ENCODE measurements around the gene LSAMP. TPM values are rescaled to one million over a fixed set of nuclear protein-coding genes. Genes with fewer than 3 reads are reported as not detected.

LSAMP gene
- total RNA-seq, 1 donor from 2014 or later: 64.9 TPM

DNA sequence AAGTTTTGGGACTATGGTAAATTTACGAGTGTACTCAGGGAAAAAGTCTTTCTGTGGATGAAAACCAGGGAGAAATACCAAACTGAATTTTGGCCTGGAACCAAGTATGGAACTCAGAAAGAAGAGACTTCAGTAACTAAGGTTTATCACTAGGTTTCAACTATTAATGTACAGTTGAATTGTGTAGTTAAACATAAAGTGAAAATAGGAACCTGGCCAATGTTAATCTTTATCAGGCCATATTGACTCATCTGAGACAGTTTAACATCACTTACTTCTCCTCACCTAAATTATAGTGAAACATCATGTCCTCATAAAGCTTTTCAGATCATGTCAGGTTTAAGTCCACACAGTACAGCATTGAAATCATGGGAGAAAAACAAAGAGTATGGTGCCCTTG, 197.7 kb downstream of the LSAMP start:
- Mint-ChIP-seq H3K4me3 (no peak overlapping the region), H3K4me1 (ENCODE audit: unreplicated experiment) (peaks cover 8% of the 10 kb centered on the region), H3K36me3 (no peaks in the 10 kb centered on the region), H3K9me3 (peaks cover 5% of the 10 kb centered on the region), H3K27me3 (peaks cover 8% of the 10 kb centered on the region), H3K27ac (no peak overlapping the region)
- TF ChIP-seq, protein P1, sequence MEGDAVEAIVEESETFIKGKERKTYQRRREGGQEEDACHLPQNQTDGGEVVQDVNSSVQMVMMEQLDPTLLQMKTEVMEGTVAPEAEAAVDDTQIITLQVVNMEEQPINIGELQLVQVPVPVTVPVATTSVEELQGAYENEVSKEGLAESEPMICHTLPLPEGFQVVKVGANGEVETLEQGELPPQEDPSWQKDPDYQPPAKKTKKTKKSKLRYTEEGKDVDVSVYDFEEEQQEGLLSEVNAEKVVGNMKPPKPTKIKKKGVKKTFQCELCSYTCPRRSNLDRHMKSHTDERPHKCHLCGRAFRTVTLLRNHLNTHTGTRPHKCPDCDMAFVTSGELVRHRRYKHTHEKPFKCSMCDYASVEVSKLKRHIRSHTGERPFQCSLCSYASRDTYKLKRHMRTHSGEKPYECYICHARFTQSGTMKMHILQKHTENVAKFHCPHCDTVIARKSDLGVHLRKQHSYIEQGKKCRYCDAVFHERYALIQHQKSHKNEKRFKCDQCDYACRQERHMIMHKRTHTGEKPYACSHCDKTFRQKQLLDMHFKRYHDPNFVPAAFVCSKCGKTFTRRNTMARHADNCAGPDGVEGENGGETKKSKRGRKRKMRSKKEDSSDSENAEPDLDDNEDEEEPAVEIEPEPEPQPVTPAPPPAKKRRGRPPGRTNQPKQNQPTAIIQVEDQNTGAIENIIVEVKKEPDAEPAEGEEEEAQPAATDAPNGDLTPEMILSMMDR (conservative IDR thresholded peaks at IDR 0.05): no peak
- no peak for DNase-seq (ENCODE audit: extremely low spot score, unreplicated experiment)

DNA sequence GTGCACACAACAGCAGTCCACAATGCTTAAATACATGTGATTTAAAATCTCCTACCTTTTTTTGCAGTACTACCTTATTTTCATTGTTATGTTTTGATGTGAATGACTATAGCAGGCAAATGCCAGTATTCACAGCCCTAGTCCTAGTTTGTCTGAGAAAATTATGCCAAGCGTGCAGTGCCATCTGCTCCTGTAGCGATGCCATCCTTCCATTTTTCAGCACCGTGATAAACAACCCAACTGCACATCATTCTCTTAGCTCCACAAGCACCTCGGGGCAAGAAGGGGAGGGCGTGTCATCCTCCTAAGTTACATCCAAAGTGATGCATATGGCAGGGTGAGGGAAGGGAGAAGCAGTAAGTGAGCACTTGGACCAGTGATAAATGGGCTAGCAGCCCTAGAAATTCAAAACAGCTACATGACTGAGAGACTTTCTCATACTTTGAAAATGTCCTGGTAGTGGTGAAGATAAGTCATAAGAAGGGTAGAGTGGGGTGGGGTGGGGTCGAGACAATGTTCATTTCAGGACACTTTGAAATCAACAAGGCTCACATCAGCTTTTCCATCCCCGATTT, 198.8 kb downstream of the LSAMP start:
- Mint-ChIP-seq H3K27ac (no peak overlapping the region), H3K27me3 (peaks cover 8% of the 10 kb centered on the region), H3K36me3 (no peaks in the 10 kb centered on the region), H3K4me1 (ENCODE audit: unreplicated experiment) (peaks cover 4% of the 10 kb centered on the region), H3K9me3 (peaks cover 5% of the 10 kb centered on the region), H3K4me3 (no peak overlapping the region)
- TF ChIP-seq, protein P1 (conservative IDR thresholded peaks at IDR 0.05): no peak
- no peak for DNase-seq (ENCODE audit: extremely low spot score, unreplicated experiment)

- peaks cover 8% of the 10 kb centered on the region for H3K27me3 Mint-ChIP-seq
- H3K36me3 Mint-ChIP-seq: no peaks in the 10 kb centered on the region
- TF ChIP-seq, protein P1 (conservative IDR thresholded peaks at IDR 0.05): no peak
- no peak for DNase-seq (ENCODE audit: extremely low spot score, unreplicated experiment)
- no peak overlapping the region for H3K27ac Mint-ChIP-seq
- H3K4me1 Mint-ChIP-seq (ENCODE audit: unreplicated experiment): peaks cover 2% of the 10 kb centered on the region
- H3K9me3 Mint-ChIP-seq: peaks cover 2% of the 10 kb centered on the region
- no peak overlapping the region for H3K4me3 Mint-ChIP-seq
These were observed 202.5 kb downstream of the LSAMP start for GRCh38 chr3:116242825-116243224.

DNA sequence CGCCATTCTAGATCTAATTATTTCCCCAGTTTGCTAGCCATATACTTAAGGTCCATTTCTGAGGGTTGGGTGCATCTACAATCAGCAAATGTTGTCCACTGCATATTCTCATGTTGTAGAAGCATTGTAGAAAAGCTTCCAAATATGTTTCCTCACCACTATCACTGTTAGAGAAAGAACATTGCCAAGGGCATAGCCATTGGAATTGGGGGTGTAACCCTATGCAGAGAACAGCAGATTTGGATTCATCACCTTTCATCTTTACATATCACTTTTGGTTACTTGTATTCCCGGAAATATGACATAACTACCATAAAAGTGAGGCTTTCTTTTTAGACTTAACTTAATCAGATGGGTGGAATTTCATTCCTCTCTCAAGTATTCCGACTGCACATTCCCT, 203.6 kb downstream of the LSAMP start:
- peaks cover 8% of the 10 kb centered on the region for H3K27me3 Mint-ChIP-seq

GRCh38 chr3:116240261-116240660, 205.0 kb downstream of the LSAMP start:
- Mint-ChIP-seq H3K27me3 (peaks cover 5% of the 10 kb centered on the region), H3K27ac (no peak overlapping the region), H3K4me3 (no peak overlapping the region), H3K36me3 (no peaks in the 10 kb centered on the region), H3K4me1 (ENCODE audit: unreplicated experiment) (no peaks in the 10 kb centered on the region), H3K9me3 (no peaks in the 10 kb centered on the region)
- no peak for DNase-seq (ENCODE audit: extremely low spot score, unreplicated experiment)
- TF ChIP-seq, protein P1 (conservative IDR thresholded peaks at IDR 0.05): no peak

More for the DNA sequence above, 203.6 kb downstream of the LSAMP start:
- Mint-ChIP-seq H3K4me3 (no peak overlapping the region), H3K4me1 (ENCODE audit: unreplicated experiment) (no peaks in the 10 kb centered on the region), H3K9me3 (no peaks in the 10 kb centered on the region), H3K27ac (no peak overlapping the region), H3K36me3 (no peaks in the 10 kb centered on the region)
- TF ChIP-seq, protein P1 (conservative IDR thresholded peaks at IDR 0.05): no peak
- DNase-seq (ENCODE audit: extremely low spot score, unreplicated experiment): no peak

Data from type B pancreatic cell (in vitro differentiated cells).